Gastrocnemius medialis (tissue), 4 donors: ENCODE data around the gene AVPR1B.

Experiments used
- POLR2A ChIP-seq, 2 donors: fragments of 450-650 bp; IDR thresholded peaks; one replicate each; pipeline ENCODE4 v1.6.1; 2017; ENCODE audit warnings: antibody characterized with exemption in 2 of 2, mild to moderate bottlenecking in 2 of 2, moderate library complexity in 2 of 2
- TF ChIP-seq, protein P1 (sequence below), 5 experiments: fragments of 450-650 bp in 3 of 5; fragments of 200-600 bp in 2 of 5; sonication (generic) in 2 of 5; IDR thresholded peaks in 4 of 5; conservative IDR thresholded peaks in 1 of 5; 1 replicate in 4 of 5; 2 replicates in 1 of 5; pipeline ENCODE4 v1.5.1; 2016 to 2019; ENCODE audit warnings: antibody characterized with exemption in 5 of 5, mild to moderate bottlenecking in 3 of 5, moderate library complexity in 3 of 5

DNA sequence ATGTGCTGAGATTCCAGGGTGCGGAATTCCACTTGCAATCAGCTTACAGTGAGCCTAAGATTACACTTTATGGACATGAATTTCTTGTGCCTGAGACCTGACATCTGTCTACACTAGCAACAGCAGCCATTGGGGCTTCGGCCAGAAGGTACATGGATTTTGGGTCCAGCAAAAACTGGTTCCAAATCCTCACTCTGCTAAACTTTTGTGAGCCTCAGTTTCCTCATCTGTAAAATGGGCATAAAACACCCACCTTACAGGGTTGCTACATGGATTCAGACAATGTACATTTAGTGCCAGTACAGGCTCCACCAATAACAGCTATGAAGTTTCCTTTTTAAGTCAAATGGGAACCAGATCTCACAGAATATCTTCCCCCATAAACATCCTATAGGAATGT is 33.4 kb downstream of the AVPR1B start:
- TF ChIP-seq, protein P1, sequence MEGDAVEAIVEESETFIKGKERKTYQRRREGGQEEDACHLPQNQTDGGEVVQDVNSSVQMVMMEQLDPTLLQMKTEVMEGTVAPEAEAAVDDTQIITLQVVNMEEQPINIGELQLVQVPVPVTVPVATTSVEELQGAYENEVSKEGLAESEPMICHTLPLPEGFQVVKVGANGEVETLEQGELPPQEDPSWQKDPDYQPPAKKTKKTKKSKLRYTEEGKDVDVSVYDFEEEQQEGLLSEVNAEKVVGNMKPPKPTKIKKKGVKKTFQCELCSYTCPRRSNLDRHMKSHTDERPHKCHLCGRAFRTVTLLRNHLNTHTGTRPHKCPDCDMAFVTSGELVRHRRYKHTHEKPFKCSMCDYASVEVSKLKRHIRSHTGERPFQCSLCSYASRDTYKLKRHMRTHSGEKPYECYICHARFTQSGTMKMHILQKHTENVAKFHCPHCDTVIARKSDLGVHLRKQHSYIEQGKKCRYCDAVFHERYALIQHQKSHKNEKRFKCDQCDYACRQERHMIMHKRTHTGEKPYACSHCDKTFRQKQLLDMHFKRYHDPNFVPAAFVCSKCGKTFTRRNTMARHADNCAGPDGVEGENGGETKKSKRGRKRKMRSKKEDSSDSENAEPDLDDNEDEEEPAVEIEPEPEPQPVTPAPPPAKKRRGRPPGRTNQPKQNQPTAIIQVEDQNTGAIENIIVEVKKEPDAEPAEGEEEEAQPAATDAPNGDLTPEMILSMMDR (IDR thresholded peaks at IDR 0.05 in 4 of 5, conservative IDR thresholded peaks at IDR 0.05 in 1 of 5): no peak
- TF ChIP-seq POLR2A (IDR thresholded peaks at IDR 0.05): no peak
